Lower leg skin (tissue), 3 donors: ENCODE measurements around the gene AMZ2.

Experiments
- CTCF ChIP-seq, 3 donors: fragments of 450-650 bp; IDR thresholded peaks; one replicate each; pipeline ENCODE4 v1.5.1; 2016; ENCODE audit warnings: antibody characterized with exemption in 3 of 3, mild to moderate bottlenecking in 3 of 3, moderate library complexity in 2 of 3
- POLR2A ChIP-seq, 2 donors: fragments of 450-650 bp; IDR thresholded peaks; one replicate each; pipeline ENCODE4 v1.6.1; 2016 to 2017; ENCODE audit warnings: antibody characterized with exemption in 2 of 2, mild to moderate bottlenecking in 1 of 2, moderate library complexity in 1 of 2

GRCh38 chr17:68289473-68289872 lies 41.6 kb downstream of the AMZ2 start:
- TF ChIP-seq CTCF (IDR thresholded peaks at IDR 0.05) (no peak), POLR2A (IDR thresholded peaks at IDR 0.05) (no peak)
